IPS DF 6.9 (cell line): ENCODE data around the gene FAM83G.

Experiments
- DNase-seq: peaks from one replicate; pipeline ENCODE4 v3.0.0-alpha.2; 2013; ENCODE audit warnings: low read depth, low spot score
- H3K27ac ChIP-seq: one replicate; pipeline ENCODE4 v1.5.1; 2013; ENCODE audit warnings: low read length, control low read depth
- H3K27me3 ChIP-seq: 2 replicates; pipeline ENCODE4 v1.6.1; 2013; ENCODE audit warnings: mild to moderate bottlenecking, low read length; ENCODE audit not compliant: control insufficient read depth, insufficient read depth
- H3K36me3 ChIP-seq: 2 replicates; pipeline ENCODE4 v1.6.1; 2013; ENCODE audit warnings: low read length; ENCODE audit not compliant: control insufficient read depth, insufficient read depth
- H3K4me1 ChIP-seq: 2 replicates; pipeline ENCODE4 v1.6.1; 2013; ENCODE audit warnings: low read length; ENCODE audit not compliant: control insufficient read depth, insufficient read depth
- H3K4me3 ChIP-seq: 2 replicates; pipeline ENCODE4 v1.5.1; 2013; ENCODE audit warnings: mild to moderate bottlenecking, low read length
- H3K9me3 ChIP-seq: 2 replicates; pipeline ENCODE4 v1.6.1; 2013; ENCODE audit warnings: low read length, inconsistent platforms; ENCODE audit not compliant: control insufficient read depth, insufficient read depth
- WGBS: extraction: QIAGEN DNeasy Blood & Tissue Kit; methylation state at CpG from one replicate; pipeline ENCODE4 v1.1.7; 2013; ENCODE audit warnings: mixed read lengths, missing lambda C conversion rate; ENCODE audit not compliant: insufficient read length, insufficient coverage; 5-methylcytosine and 5-hydroxymethylcytosine counted together

FAM83G gene

GRCh38 chr17:18977021-18977420 is 27.5 kb downstream of the FAM83G start:
- Histone ChIP-seq H3K4me1 (no peaks in the 10 kb centered on the region; the same call in 1 of the 2 replicates), H3K27me3 (no peaks in the 10 kb centered on the region), H3K9me3 (no peaks in the 10 kb centered on the region), H3K4me3 (no peak overlapping the region), H3K27ac (no peak overlapping the region), H3K36me3 (peaks cover 29% of the 10 kb centered on the region)
- no CpG with 5 or more reads among the region's 4 CpGs for WGBS
- DNase-seq: no peak

- no peak overlapping the region for H3K27ac ChIP-seq
- H3K9me3 ChIP-seq: no peaks in the 10 kb centered on the region
- H3K4me3 ChIP-seq: no peak overlapping the region
- WGBS: no CpG with 5 or more reads among the region's 4 CpGs
- H3K36me3 ChIP-seq: peaks cover 37% of the 10 kb centered on the region
- DNase-seq: no peak
- no peaks in the 10 kb centered on the region for H3K27me3 ChIP-seq
- no peaks in the 10 kb centered on the region for H3K4me1 ChIP-seq
Observed at GRCh38 chr17:18976201-18976600, 28.4 kb downstream of the FAM83G start.

- no peaks in the 10 kb centered on the region for H3K9me3 ChIP-seq
- no peak overlapping the region for H3K4me3 ChIP-seq
- DNase-seq: no peak
- no peaks in the 10 kb centered on the region for H3K4me1 ChIP-seq
- peaks cover 40% of the 10 kb centered on the region for H3K36me3 ChIP-seq
- no CpG with 5 or more reads among the region's 13 CpGs for WGBS
- no peaks in the 10 kb centered on the region for H3K27me3 ChIP-seq
- H3K27ac ChIP-seq: no peak overlapping the region
Observed at GRCh38 chr17:18975597-18975996, 29.0 kb downstream of the FAM83G start.

- Histone ChIP-seq H3K27ac (no peak overlapping the region), H3K4me3 (no peak overlapping the region), H3K9me3 (no peaks in the 10 kb centered on the region), H3K27me3 (no peaks in the 10 kb centered on the region), H3K4me1 (no peaks in the 10 kb centered on the region), H3K36me3 (peaks cover 40% of the 10 kb centered on the region)
- WGBS: no CpG with 5 or more reads among the region's 10 CpGs
- no peak for DNase-seq
Observed at GRCh38 chr17:18974407-18975149, 30.0 kb downstream of the FAM83G start.

- H3K27ac ChIP-seq: no peak overlapping the region
- H3K4me3 ChIP-seq: no peak overlapping the region
- no CpG with 5 or more reads among the region's 7 CpGs for WGBS
- no peaks in the 10 kb centered on the region for H3K27me3 ChIP-seq
- H3K4me1 ChIP-seq: peaks cover 8% of the 10 kb centered on the region
- peaks cover 25% of the 10 kb centered on the region for H3K36me3 ChIP-seq
- DNase-seq: no peak
- no peaks in the 10 kb centered on the region for H3K9me3 ChIP-seq
Observed at GRCh38 chr17:18971801-18972200, 32.8 kb downstream of the FAM83G start.

- H3K9me3 ChIP-seq: no peaks in the 10 kb centered on the region
- WGBS: no CpG with 5 or more reads among the region's 28 CpGs
- peaks cover 20% of the 10 kb centered on the region for H3K36me3 ChIP-seq
Observed at GRCh38 chr17:18970582-18971480, 33.7 kb downstream of the FAM83G start.

GRCh38 chr17:18968945-18969887 is 35.3 kb downstream of the FAM83G start:
- Histone ChIP-seq H3K27ac (no peak overlapping the region), H3K9me3 (no peaks in the 10 kb centered on the region), H3K4me1 (peaks cover 8% of the 10 kb centered on the region), H3K36me3 (peaks cover 17% of the 10 kb centered on the region), H3K27me3 (no peaks in the 10 kb centered on the region), H3K4me3 (no peak overlapping the region)
- no CpG with 5 or more reads among the region's 23 CpGs for WGBS
- no peak for DNase-seq

More at GRCh38 chr17:18970582-18971480, 33.7 kb downstream of the FAM83G start:
- H3K4me1 ChIP-seq: peaks cover 8% of the 10 kb centered on the region
- DNase-seq: no peak
- no peak overlapping the region for H3K4me3 ChIP-seq
- H3K27me3 ChIP-seq: no peaks in the 10 kb centered on the region
- H3K27ac ChIP-seq: no peak overlapping the region

GRCh38 chr17:18968345-18968744 is 36.2 kb downstream of the FAM83G start:
- Histone ChIP-seq H3K27ac (no peak overlapping the region), H3K4me3 (no peak overlapping the region), H3K27me3 (no peaks in the 10 kb centered on the region), H3K36me3 (peaks cover 16% of the 10 kb centered on the region), H3K4me1 (peaks cover 8% of the 10 kb centered on the region), H3K9me3 (no peaks in the 10 kb centered on the region)
- no CpG with 5 or more reads among the region's 4 CpGs for WGBS
- DNase-seq: no peak

- no CpG with 5 or more reads among the region's 4 CpGs for WGBS
- DNase-seq: no peak
- no peak overlapping the region for H3K27ac ChIP-seq
- no peaks in the 10 kb centered on the region for H3K9me3 ChIP-seq
- H3K36me3 ChIP-seq: peaks cover 11% of the 10 kb centered on the region
- no peak overlapping the region for H3K4me3 ChIP-seq
- no peaks in the 10 kb centered on the region for H3K27me3 ChIP-seq
- peaks cover 8% of the 10 kb centered on the region for H3K4me1 ChIP-seq
Observed at GRCh38 chr17:18967916-18968315, 36.6 kb downstream of the FAM83G start.
